ENCODE data around the gene OBSCN.

DNA sequence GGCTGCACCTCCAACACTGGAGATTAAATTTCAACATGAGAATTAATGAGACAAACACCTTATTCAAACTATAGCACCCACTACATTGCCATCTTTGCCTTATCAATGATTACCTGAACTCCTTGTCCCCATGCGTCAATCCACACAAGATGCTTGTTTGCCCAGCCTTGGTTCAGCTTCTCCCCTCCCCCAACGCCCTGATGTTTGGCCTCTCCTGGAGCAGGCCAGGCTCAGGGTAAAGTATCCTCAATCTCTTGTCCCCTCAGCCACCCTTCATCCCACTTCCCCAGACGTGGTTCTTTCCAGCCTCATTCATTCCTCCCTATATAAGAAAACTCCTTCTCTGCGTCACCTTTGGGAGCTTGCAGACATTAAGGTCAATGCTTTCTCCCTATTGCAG, 220.6 kb downstream of the OBSCN start:
- TF ChIP-seq TBX3 (IDR thresholded peaks at IDR 0.05; ENCODE audit: borderline replicate concordance): no peak
- no peak for TF ChIP-seq ZBTB33 (CRISPR knock-in tag; IDR thresholded peaks at IDR 0.05)
- TF ChIP-seq RAD21 (CRISPR knock-in tag; IDR thresholded peaks at IDR 0.05): no peak
- TF ChIP-seq ZNF672 (CRISPR knock-in tag; IDR thresholded peaks at IDR 0.05): no peak
